GM21515 (cell line): ENCODE data around the gene RARB.

ENCODE experiments used
- ATAC-seq: cut with Tn5 transposase; IDR thresholded peaks from one replicate; pipeline ENCODE4 v1.9.1; 2021; ENCODE audit not compliant: unreplicated experiment

Gene RARB

DNA sequence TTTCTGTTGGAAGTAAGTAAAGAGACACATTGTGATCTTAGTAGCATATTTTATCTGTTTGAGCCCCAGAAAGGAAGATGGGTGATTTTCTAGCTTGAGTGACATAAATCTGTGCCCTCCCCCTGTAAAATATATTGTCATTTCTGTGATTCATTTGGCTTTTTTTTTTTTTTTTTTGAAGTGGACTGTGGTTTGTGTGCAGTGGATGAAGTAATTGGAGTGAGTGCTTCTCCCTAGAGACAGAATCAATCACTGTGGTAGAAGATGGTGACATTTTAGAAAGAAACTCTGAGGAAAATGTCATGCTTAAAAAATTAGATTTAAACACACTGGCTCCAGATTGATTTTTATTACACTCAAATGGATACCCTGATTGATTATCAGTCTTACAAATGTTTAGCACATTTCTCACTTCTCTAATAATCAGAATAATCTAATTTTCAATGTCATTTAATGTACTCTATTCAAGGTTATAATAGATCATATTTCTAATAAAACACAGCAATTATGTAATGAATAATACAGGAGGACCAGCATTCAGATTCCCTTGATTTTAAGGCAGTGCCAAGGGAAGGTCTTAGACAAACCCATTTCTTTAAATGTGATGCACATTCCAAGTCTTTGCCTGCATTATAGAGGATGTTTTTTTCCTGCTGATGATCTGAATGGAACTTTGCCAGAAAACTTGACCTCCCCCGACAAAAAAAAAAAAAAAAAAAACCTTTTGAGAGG is 120.0 kb downstream of the RARB start:
- ATAC-seq: no peak

GRCh38 chr3:25548836-25549235 is 120.8 kb downstream of the RARB start:
- no peak for ATAC-seq

GRCh38 chr3:25552251-25552650 is 124.2 kb downstream of the RARB start:
- no peak for ATAC-seq

- ATAC-seq: no peak
These were observed 126.3 kb downstream of the RARB start for GRCh38 chr3:25554376-25554775.

- ATAC-seq: no peak
These were observed 127.8 kb downstream of the RARB start for GRCh38 chr3:25555695-25556437.

- ATAC-seq: no peak
These were observed 128.4 kb downstream of the RARB start for GRCh38 chr3:25556447-25556846.

DNA sequence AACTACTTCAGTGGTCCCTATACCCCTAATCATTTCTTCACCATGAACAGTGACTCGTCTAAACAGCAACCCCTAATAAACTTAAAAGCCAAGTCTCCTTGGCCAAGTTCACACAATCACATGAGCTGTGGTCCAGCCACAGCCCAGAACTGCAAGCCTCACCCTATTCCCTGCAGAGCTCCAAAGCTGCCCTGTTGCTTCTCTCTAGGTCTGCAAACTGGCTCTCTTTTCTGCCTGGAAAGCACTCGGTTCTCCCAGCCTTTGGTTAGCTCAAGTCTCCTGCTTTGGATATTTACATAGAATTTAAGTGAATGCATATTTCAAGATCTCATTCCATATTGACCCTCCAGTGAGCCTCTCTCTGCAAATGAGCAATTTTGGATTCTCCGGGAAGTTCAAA is 129.6 kb downstream of the RARB start:
- ATAC-seq: no peak

- no peak for ATAC-seq
These were observed 130.1 kb downstream of the RARB start for GRCh38 chr3:25558121-25558520.

DNA sequence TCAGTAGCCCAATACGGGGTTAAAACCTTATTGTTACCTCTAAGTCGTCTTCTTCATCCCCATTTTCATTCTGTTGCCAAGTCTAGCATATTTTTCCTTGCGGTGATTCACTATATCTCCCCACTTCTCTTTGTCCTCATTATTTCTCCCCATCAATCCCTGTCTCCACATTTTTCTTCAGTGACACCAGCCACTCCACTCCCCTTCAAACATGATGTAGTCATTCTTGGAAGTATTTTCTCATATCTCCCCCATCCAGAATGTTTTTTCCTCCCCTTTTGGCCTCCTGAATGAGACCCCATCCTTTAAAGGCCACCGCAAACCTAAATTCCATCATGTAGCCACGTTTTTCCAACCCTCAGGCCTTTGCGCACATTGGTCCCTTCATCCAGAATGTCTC is 130.7 kb downstream of the RARB start:
- no peak for ATAC-seq

DNA sequence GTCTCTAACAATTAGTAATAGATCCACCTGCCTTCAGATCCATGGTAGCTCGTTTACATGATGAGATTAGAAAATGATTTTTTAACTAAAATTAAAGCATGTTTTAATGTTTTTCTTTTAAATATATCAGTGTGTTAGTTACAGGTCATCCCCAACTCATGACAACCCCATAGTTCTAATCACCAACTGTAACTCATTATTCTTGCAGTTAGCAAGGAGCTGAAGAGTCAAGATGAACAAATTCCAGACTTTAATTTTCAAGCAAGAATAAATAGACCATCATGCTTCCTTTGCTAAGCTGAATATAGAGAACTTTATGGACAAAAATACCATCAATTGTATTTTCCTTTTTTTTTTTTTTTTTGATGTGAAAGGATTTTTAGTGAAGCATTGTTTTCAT is 135.5 kb downstream of the RARB start:
- ATAC-seq: no peak

DNA sequence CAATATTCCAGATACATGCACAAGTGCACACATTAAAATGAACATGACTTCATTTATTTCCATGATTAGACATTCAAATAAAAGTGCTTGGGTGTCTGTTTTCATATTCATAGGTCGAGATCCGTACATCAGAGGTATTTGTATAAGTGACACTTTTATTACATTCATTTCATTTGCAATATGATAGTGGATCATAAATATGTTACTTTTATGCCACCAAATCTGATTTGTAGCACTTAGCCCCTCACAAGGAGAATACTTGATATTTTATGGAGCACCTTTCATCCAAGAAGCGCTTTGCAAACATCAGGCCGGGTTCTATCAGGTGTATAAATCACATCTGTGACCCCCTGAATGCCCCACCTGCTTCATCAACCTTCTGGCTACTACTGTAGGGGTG is 136.0 kb downstream of the RARB start:
- no peak for ATAC-seq

DNA sequence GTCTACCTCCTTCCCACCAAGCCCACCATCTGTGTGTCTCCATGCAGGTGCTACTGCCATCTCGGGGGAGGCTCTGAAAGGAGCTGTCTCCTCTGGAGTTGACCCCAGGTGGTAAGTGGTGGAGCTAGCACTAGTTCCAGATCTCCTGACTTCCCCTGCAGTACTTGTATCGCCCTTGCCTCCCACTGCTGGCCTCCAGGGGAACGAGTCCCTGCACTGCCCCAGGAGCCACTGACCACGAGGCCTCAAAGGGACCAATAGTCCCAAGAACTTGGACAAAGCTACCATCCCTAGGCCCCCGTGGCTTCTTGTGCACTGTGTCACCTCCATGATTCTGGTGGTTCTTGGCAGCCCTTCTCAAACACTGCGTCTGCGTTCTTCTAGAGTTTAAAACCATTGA is 137.7 kb downstream of the RARB start:
- no peak for ATAC-seq

GRCh38 chr3:25566358-25566920 is 138.4 kb downstream of the RARB start:
- ATAC-seq: no peak

DNA sequence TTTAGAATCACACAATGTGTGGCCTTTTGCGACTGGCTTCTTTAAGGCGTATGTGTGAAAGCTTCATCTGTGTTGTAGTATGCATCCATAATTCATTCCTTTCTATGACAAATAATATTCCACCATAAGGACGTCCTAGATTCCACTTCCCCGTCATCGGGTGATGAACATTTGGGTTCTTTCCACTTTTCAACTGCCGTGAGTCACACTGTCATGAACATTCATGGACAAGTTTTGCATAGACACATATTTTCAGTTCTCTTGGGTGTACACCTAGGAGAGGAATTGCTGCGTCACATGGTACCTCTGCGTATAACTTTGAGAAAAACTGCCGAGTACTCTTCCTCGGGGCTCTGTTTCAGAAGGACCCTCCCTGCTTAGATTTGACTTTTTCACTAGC is 139.3 kb downstream of the RARB start:
- ATAC-seq: no peak

DNA sequence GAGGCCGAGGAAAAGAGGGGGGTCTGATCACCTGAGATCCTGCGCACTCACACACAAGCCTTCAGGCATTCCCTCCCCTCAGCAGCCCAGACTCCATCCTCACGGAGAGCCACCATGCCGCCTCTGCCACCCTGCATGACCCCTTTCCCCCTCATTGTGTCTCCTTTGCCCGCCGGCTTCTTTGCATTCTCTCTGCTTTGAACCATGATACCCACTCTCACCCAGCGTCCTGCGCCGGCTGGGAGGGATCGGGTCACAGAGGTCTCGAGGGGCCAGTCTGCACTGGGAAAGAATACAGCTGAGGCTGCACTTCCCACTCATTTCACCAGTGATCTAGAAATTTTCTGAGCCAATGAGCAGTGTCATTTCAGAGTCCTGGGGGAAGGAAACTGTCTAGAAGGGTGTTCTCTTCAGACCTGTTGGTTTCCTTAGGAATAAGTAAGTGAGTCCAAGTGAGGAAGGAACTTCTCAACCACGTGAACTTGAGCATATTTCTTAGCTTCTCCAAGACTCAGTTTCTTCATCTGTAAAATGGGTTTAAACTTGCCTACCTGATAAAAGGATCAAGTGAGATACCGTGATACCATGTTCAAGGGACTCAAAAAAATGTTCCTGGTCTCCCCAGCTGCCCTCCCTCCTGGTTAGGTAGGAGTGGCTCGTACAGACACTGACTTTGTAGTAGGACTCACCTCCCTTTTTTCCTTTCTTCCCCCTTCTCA is 139.9 kb downstream of the RARB start:
- ATAC-seq: no peak

- no peak for ATAC-seq
These were observed 140.5 kb downstream of the RARB start for GRCh38 chr3:25568525-25569078.

DNA sequence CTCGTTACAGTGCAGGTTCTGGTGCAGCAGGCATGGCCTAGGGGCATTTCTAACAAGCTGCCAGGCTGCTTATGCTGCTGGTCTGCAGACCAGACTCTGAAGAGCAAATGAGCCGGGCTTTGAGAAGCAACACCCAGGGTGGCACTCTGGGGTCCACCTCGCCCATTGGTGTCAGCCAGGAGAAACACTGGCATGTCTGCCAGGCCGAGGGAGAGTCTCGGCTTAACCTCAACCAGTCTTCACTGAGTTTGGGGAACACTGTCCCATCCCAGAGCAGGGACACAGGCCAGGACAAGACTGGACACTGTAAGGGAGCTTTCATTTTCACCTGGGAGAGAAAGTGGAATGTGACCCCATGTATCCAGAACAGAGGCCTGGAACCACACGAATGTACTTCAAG is 143.2 kb downstream of the RARB start:
- no peak for ATAC-seq

- ATAC-seq: no peak
These were observed 144.3 kb downstream of the RARB start for GRCh38 chr3:25572336-25572735.

DNA sequence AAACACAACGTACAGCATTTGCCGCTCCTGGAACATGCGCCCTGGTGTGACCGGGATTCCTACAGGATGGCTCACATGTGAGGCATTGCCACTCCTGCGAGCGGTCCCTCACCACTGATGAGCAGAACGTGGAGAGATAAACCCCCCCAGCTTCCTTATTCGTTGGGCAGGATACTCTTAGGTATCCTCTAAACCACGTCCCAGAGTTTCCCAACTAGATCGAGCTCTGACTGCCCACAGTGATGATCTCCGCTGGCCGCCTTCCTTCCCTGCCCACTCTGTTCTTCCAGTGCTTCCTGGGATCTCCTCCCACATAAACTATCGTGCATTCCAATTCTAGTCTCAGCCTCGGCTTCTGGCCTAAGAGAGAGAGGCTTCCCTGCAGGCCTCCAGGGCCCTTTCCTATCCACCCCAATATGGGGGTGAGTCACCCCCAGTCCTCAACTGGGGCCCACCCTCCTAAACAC is 144.9 kb downstream of the RARB start:
- no peak for ATAC-seq

GRCh38 chr3:25573386-25574171 is 145.5 kb downstream of the RARB start:
- no peak for ATAC-seq
